ENCODE results near the gene IPPK.
"Not testable (repeated sequence)": the region's sequence is repeated elsewhere in the genome, so short reads cannot be mapped to it uniquely, and the experiment has no call there.

IPPK gene

GRCh38 chr9:92589923-92590322 lies 80.0 kb downstream of the IPPK start:
- no peak for DNase-seq

GRCh38 chr9:92576175-92576574 lies 93.8 kb downstream of the IPPK start:
- no peak for DNase-seq

GRCh38 chr9:92573612-92574011 lies 96.3 kb downstream of the IPPK start:
- DNase-seq: not testable (repeated sequence)

GRCh38 chr9:92571871-92572270 lies 98.1 kb downstream of the IPPK start:
- not testable (repeated sequence) for DNase-seq

GRCh38 chr9:92564982-92565381 lies 104.9 kb downstream of the IPPK start:
- no peak for DNase-seq

- DNase-seq: no peak
Measured at GRCh38 chr9:92564504-92564903, 105.4 kb downstream of the IPPK start.
